ENCODE measurements around the gene C1RL. TPM values are rescaled to one million over a fixed set of nuclear protein-coding genes. Genes with fewer than 3 reads are reported as not detected.

The C1RL gene
- total RNA-seq, 1 donor from 2014 or later = 122 TPM

- TF ChIP-seq POLR2A (IDR thresholded peaks at IDR 0.05) (no peak), POLR2AphosphoS5 (IDR thresholded peaks at IDR 0.05; ENCODE audit: insufficient read depth in 1 of 2, low read depth in 1 of 2) (peak in 1 of 2 donors; percentile 15)
- TF ChIP-seq, protein P1, sequence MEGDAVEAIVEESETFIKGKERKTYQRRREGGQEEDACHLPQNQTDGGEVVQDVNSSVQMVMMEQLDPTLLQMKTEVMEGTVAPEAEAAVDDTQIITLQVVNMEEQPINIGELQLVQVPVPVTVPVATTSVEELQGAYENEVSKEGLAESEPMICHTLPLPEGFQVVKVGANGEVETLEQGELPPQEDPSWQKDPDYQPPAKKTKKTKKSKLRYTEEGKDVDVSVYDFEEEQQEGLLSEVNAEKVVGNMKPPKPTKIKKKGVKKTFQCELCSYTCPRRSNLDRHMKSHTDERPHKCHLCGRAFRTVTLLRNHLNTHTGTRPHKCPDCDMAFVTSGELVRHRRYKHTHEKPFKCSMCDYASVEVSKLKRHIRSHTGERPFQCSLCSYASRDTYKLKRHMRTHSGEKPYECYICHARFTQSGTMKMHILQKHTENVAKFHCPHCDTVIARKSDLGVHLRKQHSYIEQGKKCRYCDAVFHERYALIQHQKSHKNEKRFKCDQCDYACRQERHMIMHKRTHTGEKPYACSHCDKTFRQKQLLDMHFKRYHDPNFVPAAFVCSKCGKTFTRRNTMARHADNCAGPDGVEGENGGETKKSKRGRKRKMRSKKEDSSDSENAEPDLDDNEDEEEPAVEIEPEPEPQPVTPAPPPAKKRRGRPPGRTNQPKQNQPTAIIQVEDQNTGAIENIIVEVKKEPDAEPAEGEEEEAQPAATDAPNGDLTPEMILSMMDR (IDR thresholded peaks at IDR 0.05) = no peak
- peaks cover 26% of the 10 kb centered on the region for H3K4me1 ChIP-seq
- intact Hi-C loops (cut with DNase I) = no loop called here
Measured at GRCh38 chr12:7130701-7131501, 21.9 kb upstream of the C1RL start.

GRCh38 chr12:7129872-7130691, 21.1 kb upstream of the C1RL start, which contains the start of gene CLSTN3:
TSS of gene CLSTN3 (plus strand) at chr12:7130371. CDS start at chr12:7130649, 278 bp downstream.
- intact Hi-C loops (cut with DNase I) = no loop called here
- Histone ChIP-seq H3K27ac (peak within 1 kb of the TSS; percentile 87), H3K4me3 (peak within 1 kb of the TSS; percentile 64 to 65), H3K4me1 (peaks cover 26% of the 10 kb centered on the region), H3K9me3 (no peaks in the 10 kb centered on the region), H3K27me3 (no peaks in the 10 kb centered on the region), H3K36me3 (no peaks in the 10 kb centered on the region)
- TF ChIP-seq POLR2A (IDR thresholded peaks at IDR 0.05) = peak in 1 of 2 donors; percentile 48
- TF ChIP-seq POLR2AphosphoS5 (IDR thresholded peaks at IDR 0.05; ENCODE audit: insufficient read depth in 1 of 2, low read depth in 1 of 2) = peak in 1 of 2 donors; percentile 70
- TF ChIP-seq, protein P1 (IDR thresholded peaks at IDR 0.05) = no peak
- no peak for DNase-seq (ENCODE audit: extremely low spot score in 2 of 2)

More at GRCh38 chr12:7130701-7131501, 21.9 kb upstream of the C1RL start:
- no peak for DNase-seq (ENCODE audit: extremely low spot score in 2 of 2)
- Histone ChIP-seq H3K27ac (peak overlapping the region; percentile 87), H3K36me3 (peaks cover 0 to 6% of the 10 kb centered on the region in 2 donors), H3K9me3 (no peaks in the 10 kb centered on the region), H3K27me3 (no peaks in the 10 kb centered on the region), H3K4me3 (peak overlapping the region; percentile 64 to 65)

DNA sequence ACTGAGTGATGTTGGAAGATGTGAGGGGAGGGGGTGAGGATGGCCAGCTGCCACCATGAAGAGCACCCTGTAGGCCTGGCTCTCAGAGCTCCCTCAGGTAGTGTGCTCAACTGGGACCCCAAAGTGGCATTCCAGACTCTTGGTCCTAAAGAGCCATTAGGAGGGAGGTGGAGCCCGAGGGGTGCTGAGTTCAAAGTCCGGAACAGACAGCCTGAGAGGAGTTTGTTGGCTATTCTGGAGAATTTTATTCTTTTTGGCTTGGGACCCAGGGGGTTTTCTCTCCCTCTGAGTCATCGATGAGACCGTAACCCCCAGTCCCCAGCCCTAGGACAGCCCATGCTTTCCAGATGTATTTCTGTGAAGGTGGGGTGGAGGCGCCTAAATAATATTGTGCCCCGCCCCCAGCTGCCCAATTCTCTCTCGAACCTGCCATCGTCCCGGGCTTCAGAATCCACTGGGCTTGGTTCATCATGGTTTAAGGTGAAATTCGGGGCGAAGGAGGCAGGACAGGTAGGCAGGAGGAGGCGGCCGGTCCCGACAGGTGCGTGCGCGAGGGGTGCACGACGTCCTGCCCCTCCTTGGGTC, 20.4 kb upstream of the C1RL start:
- no peak for TF ChIP-seq POLR2A (IDR thresholded peaks at IDR 0.05)
- TF ChIP-seq, protein P1 (IDR thresholded peaks at IDR 0.05) = no peak
- TF ChIP-seq POLR2AphosphoS5 (IDR thresholded peaks at IDR 0.05; ENCODE audit: insufficient read depth in 1 of 2, low read depth in 1 of 2) = no peak
- Histone ChIP-seq H3K36me3 (no peaks in the 10 kb centered on the region), H3K4me1 (peaks cover 26% of the 10 kb centered on the region), H3K27me3 (no peaks in the 10 kb centered on the region), H3K9me3 (no peaks in the 10 kb centered on the region), H3K4me3 (peak overlapping the region; percentile 64 to 65), H3K27ac (peak overlapping the region; percentile 87)
- no peak for DNase-seq (ENCODE audit: extremely low spot score in 2 of 2)
- intact Hi-C loops (cut with DNase I) = no loop called here

GRCh38 chr12:7128681-7129286, 19.8 kb upstream of the C1RL start, which contains the start of gene RBP5:
TSS of gene RBP5 (minus strand) at chr12:7128889. CDS start at chr12:7128775, 114 bp downstream.
- DNase-seq (ENCODE audit: extremely low spot score in 2 of 2) = no peak
- Histone ChIP-seq H3K27ac (peak within 1 kb of the TSS; percentile 87), H3K4me1 (peaks cover 26% of the 10 kb centered on the region), H3K36me3 (no peaks in the 10 kb centered on the region), H3K4me3 (peak within 1 kb of the TSS; percentile 64 to 65), H3K9me3 (no peaks in the 10 kb centered on the region), H3K27me3 (no peaks in the 10 kb centered on the region)
- no peak for TF ChIP-seq POLR2A (IDR thresholded peaks at IDR 0.05)
- TF ChIP-seq, protein P1 (IDR thresholded peaks at IDR 0.05) = no peak
- no peak for TF ChIP-seq POLR2AphosphoS5 (IDR thresholded peaks at IDR 0.05; ENCODE audit: insufficient read depth in 1 of 2, low read depth in 1 of 2)
- intact Hi-C loops (cut with DNase I) = no loop called here

Measured in vagina (tissue), 2 donors.